ACHN (cell line): ENCODE measurements around the gene CLDN14.

Experiments
- DNase-seq: peaks from one replicate; pipeline ENCODE4 v3.0.0-alpha.2; 2015
- in situ Hi-C: cut with HindIII; loops from 2 replicates; pipeline ENCODE4 v1.10.0; 2017; ENCODE audit warnings: low sequenced_read_pairs, low pct_ligation_motif_present, low pct_unique_long_range_greater_than_20kb

CLDN14 gene

DNA sequence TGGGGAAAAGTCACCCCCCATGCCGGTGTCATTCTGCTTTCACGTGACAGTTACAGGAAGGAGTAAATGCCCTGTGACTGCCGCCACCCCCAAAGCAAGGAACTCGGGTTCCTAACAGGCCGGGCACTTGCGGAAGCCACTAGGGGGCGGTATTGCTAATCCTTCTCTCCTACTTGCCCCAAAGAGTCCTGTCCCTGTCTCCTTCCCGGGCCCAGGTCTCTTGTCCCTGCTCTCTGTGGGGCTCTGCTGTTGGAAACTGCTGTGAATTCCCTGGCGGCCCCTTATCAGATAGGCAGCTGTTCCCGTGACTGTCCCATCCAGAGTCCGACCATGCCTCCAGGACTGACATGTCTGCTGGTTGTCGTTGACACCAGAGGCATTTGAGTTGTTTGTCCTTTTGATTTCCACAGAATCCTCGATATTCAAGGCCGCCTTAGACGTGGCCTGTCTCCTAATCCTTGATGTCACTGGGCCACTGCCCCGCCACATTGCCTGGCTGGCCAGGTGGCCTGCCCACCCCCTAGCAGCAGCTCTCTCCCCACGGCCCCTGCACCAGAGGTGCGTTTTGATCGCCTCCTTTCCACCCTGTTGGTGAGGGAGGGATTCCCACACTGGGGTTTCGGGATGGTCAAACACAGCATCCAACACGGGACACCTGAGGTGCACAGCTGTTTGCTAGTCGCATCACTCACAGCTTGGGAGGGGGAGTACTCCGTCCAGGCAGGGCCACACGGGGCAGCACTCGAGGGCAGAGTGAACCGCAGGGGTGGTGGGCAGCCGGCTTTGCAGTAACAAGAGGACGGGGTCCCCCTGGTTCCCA lies 57.4 kb downstream of the CLDN14 start:
- DNase-seq, result peak; percentile 64
- in situ Hi-C loops, result no loop called here

DNA sequence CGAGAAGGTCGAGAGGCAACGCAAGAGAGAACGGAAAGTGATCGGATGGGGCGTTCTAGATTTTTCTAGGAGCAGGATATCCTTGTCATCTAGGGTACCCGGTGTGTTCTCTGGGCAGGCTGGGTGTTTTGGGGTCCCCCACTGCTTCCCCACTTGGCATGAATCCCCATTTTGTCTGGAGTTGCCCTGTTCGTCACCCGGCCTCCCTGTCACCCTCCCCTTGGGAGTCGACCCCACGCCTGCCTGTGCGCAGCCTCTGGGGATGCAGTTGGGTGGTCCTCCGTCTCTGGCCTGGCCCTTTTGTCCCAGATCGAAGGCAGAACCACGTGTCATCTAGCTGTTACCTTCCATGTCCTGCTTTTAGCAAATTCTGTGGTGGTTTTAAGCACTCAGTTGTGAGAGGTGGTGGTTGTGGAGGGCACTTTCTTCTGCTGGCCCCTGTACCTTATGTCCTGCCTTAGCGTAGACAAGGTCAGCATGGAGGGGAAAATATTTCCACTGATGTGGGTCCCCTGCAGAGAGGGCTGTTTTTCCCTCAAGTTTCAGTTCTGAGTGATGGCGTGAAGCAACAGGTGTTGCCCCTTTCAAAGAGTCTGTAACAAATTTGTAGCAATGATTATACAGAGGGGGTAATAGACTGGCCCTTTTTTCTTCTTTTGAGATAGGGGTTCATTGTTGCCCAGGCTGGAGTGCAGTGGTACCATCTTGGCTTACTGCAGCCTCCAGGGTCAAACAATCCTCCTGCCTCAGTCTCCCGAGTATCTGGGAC lies 59.2 kb downstream of the CLDN14 start:
- no peak for DNase-seq
- in situ Hi-C loops, result no loop called here

DNA sequence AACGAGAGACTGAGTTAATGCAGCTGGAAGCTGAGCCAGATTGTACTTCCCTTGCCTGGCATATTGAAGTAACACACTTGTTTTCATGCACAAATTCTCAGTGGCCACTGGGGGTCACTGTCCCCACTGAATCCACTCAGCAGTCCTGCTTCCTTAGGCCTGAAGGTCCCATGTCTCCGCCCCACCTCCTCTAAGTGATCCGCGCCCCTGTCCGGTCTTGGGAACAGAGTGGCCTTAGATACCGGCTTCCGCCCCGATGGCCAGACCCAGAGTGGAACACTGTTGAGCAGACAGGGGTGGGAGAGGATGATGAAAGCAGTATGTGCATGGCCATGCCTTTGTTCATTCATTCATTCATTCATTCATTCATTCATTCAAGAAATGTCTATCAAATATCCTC lies 59.9 kb downstream of the CLDN14 start:
- in situ Hi-C loops, result no loop called here
- peak; percentile 83 for DNase-seq

GRCh38 chr21:36419241-36419640 lies 60.7 kb downstream of the CLDN14 start:
- DNase-seq, result no peak
- in situ Hi-C loops, result no loop called here

- DNase-seq, result no peak
- in situ Hi-C loops, result no loop called here
Measured at GRCh38 chr21:36415375-36415774, 64.5 kb downstream of the CLDN14 start.

DNA sequence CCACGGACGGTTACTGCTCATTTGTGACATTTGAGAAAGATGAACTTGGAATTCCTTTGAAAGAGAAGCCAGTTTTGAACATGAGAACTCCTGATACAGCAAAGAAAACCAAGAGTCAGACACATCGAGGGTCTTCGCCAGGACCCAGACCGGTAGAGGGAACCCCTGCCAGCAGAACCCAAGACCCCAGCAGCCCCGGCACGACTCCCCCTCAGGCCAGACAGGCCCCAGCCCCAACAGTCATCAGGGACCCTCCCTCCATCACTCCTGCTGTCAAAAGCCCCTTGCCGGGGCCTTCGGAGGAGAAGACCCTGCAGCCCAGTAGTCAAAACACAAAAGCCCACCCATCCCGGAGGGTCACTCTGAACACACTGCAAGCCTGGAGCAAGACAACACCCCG lies 67.0 kb downstream of the CLDN14 start:
- in situ Hi-C loops, result no loop called here
- no peak for DNase-seq

DNA sequence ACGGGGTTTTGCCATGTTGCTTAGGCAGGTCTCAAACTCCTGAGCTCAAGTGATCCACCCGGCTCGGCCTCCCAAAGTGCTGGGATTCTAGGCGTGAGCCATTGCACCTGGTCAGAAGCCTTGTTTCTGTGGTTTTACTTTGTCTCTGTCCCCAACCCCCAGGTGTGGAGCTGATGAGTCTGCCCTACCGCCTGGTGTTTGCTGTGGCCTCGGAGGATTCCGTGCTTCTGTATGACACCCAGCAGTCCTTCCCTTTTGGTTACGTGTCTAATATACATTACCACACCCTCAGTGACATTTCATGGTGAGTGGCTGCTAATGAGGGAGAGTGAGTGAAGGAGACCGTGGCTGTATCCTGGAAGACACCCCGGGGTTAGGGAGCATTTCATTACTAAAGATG lies 68.6 kb downstream of the CLDN14 start:
- no peak for DNase-seq
- in situ Hi-C loops, result no loop called here
